Mammary epithelial cell (primary cell): ENCODE measurements around the gene TRPT1.

Experiments
- CTCF ChIP-seq, 2 donors: IDR thresholded peaks in 1 of 2; conservative IDR thresholded peaks in 1 of 2; 2 replicates each; pipeline ENCODE4 v1.5.1; 2011 to 2012; ENCODE audit warnings: inconsistent platforms in 2 of 2, low read length in 2 of 2, mild to moderate bottlenecking in 2 of 2, control low read depth in 1 of 2, low read depth in 1 of 2; ENCODE audit not compliant: insufficient read depth in 1 of 2; ENCODE audit errors: extremely low read depth in 1 of 2
- EZH2 ChIP-seq: IDR thresholded peaks from 2 replicates; pipeline ENCODE4 v1.6.1; 2012; ENCODE audit warnings: low read length, inconsistent platforms, borderline replicate concordance

GRCh38 chr11:64234647-64235379, 8.8 kb upstream of the TRPT1 start:
- TF ChIP-seq CTCF (conservative IDR thresholded peaks at IDR 0.05 in 1 of 2, IDR thresholded peaks at IDR 0.05 in 1 of 2; ENCODE audit: extremely low read depth in 1 of 2, insufficient read depth in 1 of 2, low read depth in 1 of 2, low read length in 2 of 2) (no peak), EZH2 (no peak)
